Measurements from ENCODE around the gene SYDE1.

SYDE1 gene

DNA sequence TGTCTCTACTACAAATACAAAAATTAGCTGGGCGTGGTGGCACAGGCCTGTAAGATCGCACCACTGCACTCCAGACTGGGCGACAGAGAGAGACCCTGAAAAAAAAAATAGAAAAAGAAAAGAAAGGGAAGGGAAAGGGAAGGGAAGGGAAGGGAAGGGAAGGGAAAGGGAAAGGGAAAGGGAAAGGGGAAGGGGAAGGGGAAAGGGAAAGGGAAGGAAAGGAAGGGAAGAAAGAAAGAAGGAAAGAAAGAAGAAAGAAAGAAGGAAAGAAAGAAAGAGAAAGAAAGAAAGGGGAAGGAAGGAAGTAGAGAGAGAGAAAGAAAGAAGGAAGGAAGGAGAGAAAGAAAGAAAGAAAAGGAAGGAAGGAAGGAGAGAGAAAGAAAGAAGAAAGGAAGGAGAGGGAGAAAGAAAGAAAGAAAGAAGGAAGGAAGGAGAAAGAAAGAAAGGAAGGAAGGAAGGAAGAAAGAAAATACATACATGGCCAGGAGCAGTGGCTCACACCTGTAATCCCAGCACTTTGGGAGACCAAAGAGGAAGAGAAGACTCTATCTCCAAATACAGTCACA is 8.1 kb upstream of the SYDE1 start:
- TF ChIP-seq, protein P1, sequence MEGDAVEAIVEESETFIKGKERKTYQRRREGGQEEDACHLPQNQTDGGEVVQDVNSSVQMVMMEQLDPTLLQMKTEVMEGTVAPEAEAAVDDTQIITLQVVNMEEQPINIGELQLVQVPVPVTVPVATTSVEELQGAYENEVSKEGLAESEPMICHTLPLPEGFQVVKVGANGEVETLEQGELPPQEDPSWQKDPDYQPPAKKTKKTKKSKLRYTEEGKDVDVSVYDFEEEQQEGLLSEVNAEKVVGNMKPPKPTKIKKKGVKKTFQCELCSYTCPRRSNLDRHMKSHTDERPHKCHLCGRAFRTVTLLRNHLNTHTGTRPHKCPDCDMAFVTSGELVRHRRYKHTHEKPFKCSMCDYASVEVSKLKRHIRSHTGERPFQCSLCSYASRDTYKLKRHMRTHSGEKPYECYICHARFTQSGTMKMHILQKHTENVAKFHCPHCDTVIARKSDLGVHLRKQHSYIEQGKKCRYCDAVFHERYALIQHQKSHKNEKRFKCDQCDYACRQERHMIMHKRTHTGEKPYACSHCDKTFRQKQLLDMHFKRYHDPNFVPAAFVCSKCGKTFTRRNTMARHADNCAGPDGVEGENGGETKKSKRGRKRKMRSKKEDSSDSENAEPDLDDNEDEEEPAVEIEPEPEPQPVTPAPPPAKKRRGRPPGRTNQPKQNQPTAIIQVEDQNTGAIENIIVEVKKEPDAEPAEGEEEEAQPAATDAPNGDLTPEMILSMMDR (IDR thresholded peaks at IDR 0.05), result no peak
- H3K9ac ChIP-seq, result no peak overlapping the region
- no peaks in the 10 kb centered on the region for H3K27me3 ChIP-seq (ENCODE audit: control insufficient read depth, insufficient read depth, low read length)
- no peak overlapping the region for H3K4me3 ChIP-seq (ENCODE audit: low read depth, low read length)
- no peak overlapping the region for H3K4me2 ChIP-seq (ENCODE audit: low read length)
- H3K4me1 ChIP-seq, result no peaks in the 10 kb centered on the region
- H3K27ac ChIP-seq, result no peak overlapping the region
- no peak overlapping the region for H2AFZ ChIP-seq
- no peaks in the 10 kb centered on the region for H3K36me3 ChIP-seq (ENCODE audit: control insufficient read depth, insufficient read depth, low read length)
- H3K9me3 ChIP-seq (ENCODE audit: control insufficient read depth, low read length), result no peaks in the 10 kb centered on the region
- no peaks in the 10 kb centered on the region for H3K79me2 ChIP-seq

DNA sequence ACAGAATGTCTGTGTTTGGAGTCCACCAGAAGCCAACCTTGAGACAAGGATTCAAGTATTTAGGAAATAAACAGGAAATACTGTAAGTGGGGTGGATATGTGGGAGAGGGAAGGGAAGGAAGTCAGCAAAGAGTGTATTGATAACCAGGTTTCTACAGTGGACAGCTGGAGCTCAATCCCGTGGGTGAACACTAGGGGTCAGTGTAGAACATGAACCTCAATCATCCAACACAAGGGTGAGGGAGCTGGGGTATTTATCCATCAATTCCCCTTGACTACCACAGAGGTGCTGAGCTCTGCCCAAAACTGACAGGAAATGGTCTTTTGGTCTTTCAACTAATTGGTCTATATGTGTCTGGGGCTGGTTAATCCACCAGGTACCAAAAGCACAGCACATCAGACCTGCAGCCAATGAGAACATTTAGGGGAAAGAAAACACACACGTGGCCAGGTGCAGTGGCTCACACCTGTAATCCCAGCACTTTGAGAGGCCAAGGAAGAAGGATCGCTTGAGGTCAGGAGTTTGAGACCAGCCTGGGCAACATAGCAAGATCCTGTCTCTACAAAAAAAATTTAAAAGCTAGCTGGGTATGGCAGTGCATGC is 5.6 kb upstream of the SYDE1 start:
- no peaks in the 10 kb centered on the region for H3K79me2 ChIP-seq
- no peaks in the 10 kb centered on the region for H3K9me3 ChIP-seq (ENCODE audit: control insufficient read depth, low read length)
- TF ChIP-seq, protein P1 (IDR thresholded peaks at IDR 0.05), result peak; percentile 35
- H2AFZ ChIP-seq, result no peak overlapping the region
- no peaks in the 10 kb centered on the region for H3K36me3 ChIP-seq (ENCODE audit: control insufficient read depth, insufficient read depth, low read length)
- no peak overlapping the region for H3K4me3 ChIP-seq (ENCODE audit: low read depth, low read length)
- no peak overlapping the region for H3K27ac ChIP-seq
- H3K9ac ChIP-seq, result no peak overlapping the region
- H3K27me3 ChIP-seq (ENCODE audit: control insufficient read depth, insufficient read depth, low read length), result no peaks in the 10 kb centered on the region
- no peaks in the 10 kb centered on the region for H3K4me1 ChIP-seq
- no peak overlapping the region for H3K4me2 ChIP-seq (ENCODE audit: low read length)

GRCh38 chr19:15104003-15104402 is 3.2 kb upstream of the SYDE1 start:
- TF ChIP-seq, protein P1 (IDR thresholded peaks at IDR 0.05), result no peak
- H3K79me2 ChIP-seq, result no peaks in the 10 kb centered on the region
- H3K27ac ChIP-seq, result no peak overlapping the region
- peaks cover 5% of the 10 kb centered on the region for H3K4me1 ChIP-seq
- no peaks in the 10 kb centered on the region for H3K27me3 ChIP-seq (ENCODE audit: control insufficient read depth, insufficient read depth, low read length)
- H3K9ac ChIP-seq, result no peak overlapping the region
- no peaks in the 10 kb centered on the region for H3K9me3 ChIP-seq (ENCODE audit: control insufficient read depth, low read length)
- no peak overlapping the region for H2AFZ ChIP-seq
- no peak overlapping the region for H3K4me2 ChIP-seq (ENCODE audit: low read length)
- no peak overlapping the region for H3K4me3 ChIP-seq (ENCODE audit: low read depth, low read length)
- H3K36me3 ChIP-seq (ENCODE audit: control insufficient read depth, insufficient read depth, low read length), result no peaks in the 10 kb centered on the region

- H3K36me3 ChIP-seq (ENCODE audit: control insufficient read depth, insufficient read depth, low read length), result no peaks in the 10 kb centered on the region
- H3K9me3 ChIP-seq (ENCODE audit: control insufficient read depth, low read length), result no peaks in the 10 kb centered on the region
- no peak overlapping the region for H2AFZ ChIP-seq
- H3K4me3 ChIP-seq (ENCODE audit: low read depth, low read length), result no peak overlapping the region
- TF ChIP-seq, protein P1 (IDR thresholded peaks at IDR 0.05), result no peak
- H3K4me1 ChIP-seq, result peaks cover 5% of the 10 kb centered on the region
- H3K27me3 ChIP-seq (ENCODE audit: control insufficient read depth, insufficient read depth, low read length), result no peaks in the 10 kb centered on the region
- no peak overlapping the region for H3K9ac ChIP-seq
- H3K4me2 ChIP-seq (ENCODE audit: low read length), result no peak overlapping the region
- H3K27ac ChIP-seq, result no peak overlapping the region
- no peaks in the 10 kb centered on the region for H3K79me2 ChIP-seq
These were observed 2.8 kb upstream of the SYDE1 start for GRCh38 chr19:15104411-15104810.

DNA sequence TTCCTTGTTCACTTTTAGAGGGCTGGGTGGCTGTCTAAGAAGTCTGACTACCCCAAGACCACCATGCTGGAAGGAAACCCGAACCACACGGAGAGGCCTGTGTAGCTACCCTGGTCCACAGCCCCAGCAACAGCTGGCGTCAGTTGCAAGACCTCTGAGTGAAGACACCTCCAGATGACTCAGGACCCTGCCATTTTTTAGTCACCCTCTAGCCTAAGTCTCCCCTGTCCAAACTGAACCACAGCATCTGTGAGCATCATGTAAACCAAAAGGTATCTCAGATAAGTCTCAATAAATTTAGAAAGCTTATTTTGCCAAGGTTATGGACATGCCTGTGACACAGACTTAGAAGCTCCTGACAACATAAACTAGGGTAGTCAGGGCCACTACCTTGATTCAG is 2.2 kb upstream of the SYDE1 start:
- no peak overlapping the region for H3K4me2 ChIP-seq (ENCODE audit: low read length)
- no peaks in the 10 kb centered on the region for H3K9me3 ChIP-seq (ENCODE audit: control insufficient read depth, low read length)
- no peak overlapping the region for H2AFZ ChIP-seq
- no peaks in the 10 kb centered on the region for H3K27me3 ChIP-seq (ENCODE audit: control insufficient read depth, insufficient read depth, low read length)
- H3K79me2 ChIP-seq, result no peaks in the 10 kb centered on the region
- H3K4me1 ChIP-seq, result peaks cover 5% of the 10 kb centered on the region
- no peak overlapping the region for H3K4me3 ChIP-seq (ENCODE audit: low read depth, low read length)
- no peak overlapping the region for H3K9ac ChIP-seq
- no peaks in the 10 kb centered on the region for H3K36me3 ChIP-seq (ENCODE audit: control insufficient read depth, insufficient read depth, low read length)
- TF ChIP-seq, protein P1 (IDR thresholded peaks at IDR 0.05), result no peak
- no peak overlapping the region for H3K27ac ChIP-seq

Measured in parathyroid adenoma (tissue), 2 donors.